Fibroblast of lung (primary cell): ENCODE results near the gene RAP1B. TPM values are rescaled to one million over a fixed set of nuclear protein-coding genes. Genes with fewer than 3 reads are reported as not detected.
"Not testable (repeated sequence)": the region's sequence is repeated elsewhere in the genome, so short reads cannot be mapped to it uniquely, and the experiment has no call there.

Experiments
- DNase-seq, 2 donors: peaks; one replicate each; pipeline versions ENCODE4 v3.0.0 to v3.0.0-alpha.2; 2010; ENCODE audit warnings: low read depth in 2 of 2
- H2AFZ ChIP-seq: 2 replicates; pipeline ENCODE4 v1.5.1; 2012; ENCODE audit warnings: low read length, control low read depth, inconsistent platforms
- H3K27ac ChIP-seq: 2 replicates; pipeline ENCODE4 v1.5.1; 2011; ENCODE audit warnings: low read length, control low read depth; ENCODE audit not compliant: insufficient read depth
- H3K27me3 ChIP-seq: 2 replicates; pipeline ENCODE4 v1.5.1; 2011; ENCODE audit warnings: mild to moderate bottlenecking, low read length; ENCODE audit not compliant: control insufficient read depth, insufficient read depth
- H3K36me3 ChIP-seq: 2 replicates; pipeline ENCODE4 v1.5.1; 2011; ENCODE audit warnings: low read length; ENCODE audit not compliant: control insufficient read depth, insufficient read depth
- H3K4me1 ChIP-seq: 2 replicates; pipeline ENCODE4 v1.5.1; 2011; ENCODE audit warnings: low read length; ENCODE audit not compliant: control insufficient read depth, insufficient read depth; ENCODE audit errors: extremely low read depth
- H3K4me2 ChIP-seq: 2 replicates; pipeline ENCODE4 v1.5.1; 2011; ENCODE audit warnings: low read length, control low read depth; ENCODE audit not compliant: insufficient read depth; ENCODE audit errors: extremely low read depth
- H3K4me3 ChIP-seq, 4 experiments: fragments of 200-600 bp in 1 of 4; sonication (generic) in 1 of 4; replicated peaks in 1 of 4; 2 replicates each; pipeline ENCODE4 v1.5.1; 2011 to 2016; ENCODE audit warnings: low read length in 4 of 4, low read depth in 3 of 4, mild to moderate bottlenecking in 3 of 4, control low read depth in 2 of 4, inconsistent platforms in 1 of 4, mixed read lengths in 1 of 4; ENCODE audit not compliant: insufficient read depth in 1 of 4; ENCODE audit errors: control extremely low read depth in 1 of 4
- H3K79me2 ChIP-seq: 2 replicates; pipeline ENCODE4 v1.5.1; 2012; ENCODE audit warnings: mild to moderate bottlenecking, low read length, inconsistent platforms; ENCODE audit not compliant: control insufficient read depth, insufficient read depth
- H3K9ac ChIP-seq: 2 replicates; pipeline ENCODE4 v1.5.1; 2011; ENCODE audit warnings: mild to moderate bottlenecking, low read length, control low read depth; ENCODE audit not compliant: insufficient read depth
- H3K9me3 ChIP-seq: 2 replicates; pipeline ENCODE4 v1.5.1; 2012; ENCODE audit warnings: low read depth, low read length; ENCODE audit not compliant: control insufficient read depth, insufficient read depth
- H4K20me1 ChIP-seq: 2 replicates; pipeline ENCODE4 v1.5.1; 2011; ENCODE audit warnings: low read length; ENCODE audit not compliant: control insufficient read depth, insufficient read depth; ENCODE audit errors: extremely low read depth
- CTCF ChIP-seq, 2 donors: IDR thresholded peaks in 1 of 2; conservative IDR thresholded peaks in 1 of 2; 1 replicate in 1 of 2; 2 replicates in 1 of 2; pipeline ENCODE4 v1.5.1; 2011 to 2012; ENCODE audit warnings: low read length in 2 of 2, control low read depth in 1 of 2, inconsistent platforms in 1 of 2, low read depth in 1 of 2, mild to moderate bottlenecking in 1 of 2
- EZH2 ChIP-seq: IDR thresholded peaks from 2 replicates; pipeline ENCODE4 v1.5.1; 2012; ENCODE audit warnings: low read length, control low read depth, mild to moderate bottlenecking; ENCODE audit errors: missing control alignments
- polyA plus RNA-seq, 2 donors: library from polyadenylated mRNA; depleted of rRNA in 1 of 2; stranded (reverse) in 1 of 2; unstranded in 1 of 2; fragments of >200 nt; gene quantifications; 2 replicates each; pipeline ENCODE4 v1.2.1, GENCODE V29; 2011 to 2012; ENCODE audit warnings: missing spikeins in 1 of 2
- total RNA-seq: library from RNA; depleted of rRNA; stranded (reverse); fragments of >200 nt; gene quantifications from 2 replicates; pipeline ENCODE4 v1.2.1, GENCODE V29; 2014

The RAP1B gene
- total and polyA plus RNA-seq, 2 donors (not counting 1 experiment from before 2014, with no cell fraction given): 194 to 383 TPM

GRCh38 chr12:68674376-68674775, 63.7 kb downstream of the RAP1B start:
- no peak for DNase-seq
- Histone ChIP-seq H3K27ac (no peak overlapping the region), H3K4me2 (no peak overlapping the region), H3K36me3 (no peaks in the 10 kb centered on the region), H3K9ac (no peak overlapping the region), H3K4me3 (no peak overlapping the region), H3K79me2 (no peaks in the 10 kb centered on the region), H3K4me1 (no peaks in the 10 kb centered on the region), H3K9me3 (no peaks in the 10 kb centered on the region), H3K27me3 (no peaks in the 10 kb centered on the region), H4K20me1 (no peaks in the 10 kb centered on the region), H2AFZ (no peak overlapping the region)
- TF ChIP-seq EZH2: no peak
- TF ChIP-seq CTCF (conservative IDR thresholded peaks at IDR 0.05 in 1 of 2, IDR thresholded peaks at IDR 0.05 in 1 of 2; ENCODE audit: low read depth in 1 of 2, low read length in 2 of 2): no peak

GRCh38 chr12:68675101-68675842, 64.6 kb downstream of the RAP1B start:
- H3K79me2 ChIP-seq: no peaks in the 10 kb centered on the region
- no peak overlapping the region for H3K4me2 ChIP-seq
- no peaks in the 10 kb centered on the region for H3K9me3 ChIP-seq
- no peak overlapping the region for H3K9ac ChIP-seq
- no peaks in the 10 kb centered on the region for H4K20me1 ChIP-seq
- no peak overlapping the region for H3K27ac ChIP-seq
- peak in 1 of 2 donors; percentile 29 for DNase-seq
- no peak overlapping the region for H3K4me3 ChIP-seq
- TF ChIP-seq CTCF (conservative IDR thresholded peaks at IDR 0.05 in 1 of 2, IDR thresholded peaks at IDR 0.05 in 1 of 2; ENCODE audit: low read depth in 1 of 2, low read length in 2 of 2): no peak
- TF ChIP-seq EZH2: no peak
- peak overlapping the region; percentile 51 for H2AFZ ChIP-seq
- no peaks in the 10 kb centered on the region for H3K36me3 ChIP-seq
- no peaks in the 10 kb centered on the region for H3K4me1 ChIP-seq
- H3K27me3 ChIP-seq: no peaks in the 10 kb centered on the region

GRCh38 chr12:68676854-68677253, 66.2 kb downstream of the RAP1B start:
- not testable (repeated sequence) for H3K79me2 ChIP-seq, H2AFZ ChIP-seq, H3K9ac ChIP-seq, H4K20me1 ChIP-seq, H3K9me3 ChIP-seq, H3K4me1 ChIP-seq, H3K27me3 ChIP-seq, H3K36me3 ChIP-seq, H3K4me2 ChIP-seq, DNase-seq, H3K4me3 ChIP-seq
- H3K27ac ChIP-seq: peak overlapping the region; percentile 23
